ENCODE results near the gene NCCRP1.

Gene NCCRP1

GRCh38 chr19:39248806-39249205 is 52.0 kb downstream of the NCCRP1 start, which contains the start of gene IFNL4:
Gene IFNL4, minus strand, starts transcription at chr19:39248856.
- no peak for DNase-seq

GRCh38 chr19:39251081-39251480 is 54.3 kb downstream of the NCCRP1 start:
- DNase-seq, result no peak

All from inflammatory macrophage treated with lipopolysaccharide for 1 hour (primary cell).